B cell (primary cell): ENCODE measurements around the gene DYDC2.

ENCODE experiments used
- CTCF ChIP-seq: fragments of 200-600 bp; IDR thresholded peaks from one replicate; pipeline ENCODE4 v1.8.0; 2022; ENCODE audit warnings: antibody characterized with exemption, mild to moderate bottlenecking
- EZH2 ChIP-seq: IDR thresholded peaks from 2 replicates; pipeline ENCODE4 v1.6.1; 2012; ENCODE audit warnings: borderline replicate concordance, low read depth, mild to moderate bottlenecking, moderate library complexity, low read length; ENCODE audit not compliant: insufficient read depth, poor library complexity, severe bottlenecking

- TF ChIP-seq CTCF (no peak), EZH2 (no peak)
These were observed 53.5 kb downstream of the DYDC2 start for GRCh38 chr10:80410122-80410521.
